ENCODE measurements around the gene HSPA4L. TPM values are rescaled to one million over a fixed set of nuclear protein-coding genes. Genes with fewer than 3 reads are reported as not detected.

The HSPA4L gene
- total RNA-seq, 2 experiments from 2014 or later, result 4.1 to 4.6 TPM

DNA sequence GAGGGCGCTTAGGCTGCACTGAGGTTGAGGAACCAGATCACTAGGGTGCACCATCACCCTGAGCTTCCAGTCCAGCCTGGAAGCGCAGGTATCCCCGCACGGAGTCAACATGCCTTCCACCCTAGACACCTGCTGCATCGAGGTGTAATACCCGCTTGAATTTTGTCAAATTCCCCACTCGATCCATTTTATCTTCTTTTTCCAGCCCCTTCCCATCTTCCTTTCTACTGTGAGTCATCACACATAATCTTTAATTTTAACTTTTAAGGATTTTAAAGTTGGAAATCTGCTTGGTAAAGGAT, 99.4 kb downstream of the HSPA4L start:
- ChIA-PET CTCF (interaction anchor here (1.1 kb wide), 1 partner anchor 18 kb away, joined by 3 read pairs; no protein-coding TSS in a partner anchor), POLR2A (interaction anchor here (0.6 to 3.0 kb wide), 9 partner anchors 9 to 179 kb away, joined by 3 to 17 read pairs (median 4); partner anchors contain the start of genes ABHD18, LARP1B and MFSD8)
- no peaks in the 10 kb centered on the region for H3K27me3 Mint-ChIP-seq
- H3K4me3 Mint-ChIP-seq, result peak overlapping the region; percentile 98
- no peaks in the 10 kb centered on the region for H3K9me3 Mint-ChIP-seq
- H3K36me3 Mint-ChIP-seq (ENCODE audit: low read depth), result peaks cover 37% of the 10 kb centered on the region
- ATAC-seq, result peak; percentile 13
- peak overlapping the region; percentile 98 for H3K27ac Mint-ChIP-seq
- H3K4me1 Mint-ChIP-seq (ENCODE audit: low read depth), result peaks cover 11% of the 10 kb centered on the region
- no peak for TF ChIP-seq CTCF (IDR thresholded peaks at IDR 0.05)
- no peak for DNase-seq
- intact Hi-C loops (cut with micrococcal nuclease), result loop anchor here (2.0 to 5.0 kb wide), 2 partner anchors 83 to 99 kb away; partner anchors contain the start of genes ABHD18, HSPA4L and MFSD8

- no peak for DNase-seq
- Mint-ChIP-seq H3K4me1 (ENCODE audit: low read depth) (no peaks in the 10 kb centered on the region), H3K27me3 (no peaks in the 10 kb centered on the region), H3K36me3 (ENCODE audit: low read depth) (peaks cover 40% of the 10 kb centered on the region), H3K9me3 (no peaks in the 10 kb centered on the region), H3K27ac (no peak overlapping the region), H3K4me3 (no peak overlapping the region)
- ChIA-PET POLR2A (no interaction called here), CTCF (interaction anchor here (0.7 kb wide), 1 partner anchor 388 kb away, joined by 4 read pairs; no protein-coding TSS in a partner anchor)
- no peak for ATAC-seq
- intact Hi-C loops (cut with micrococcal nuclease), result no loop called here
- no peak for TF ChIP-seq CTCF (IDR thresholded peaks at IDR 0.05)
These were observed 106.4 kb downstream of the HSPA4L start for GRCh38 chr4:127888559-127888958.

GRCh38 chr4:127889903-127890302, 107.8 kb downstream of the HSPA4L start:
- POLR2A ChIA-PET, result interaction anchor here (1.6 kb wide), 1 partner anchor 9 kb away, joined by 10 read pairs; the partner anchor contains the start of gene PLK4
- no peaks in the 10 kb centered on the region for H3K27me3 Mint-ChIP-seq

More at GRCh38 chr4:127889903-127890302, 107.8 kb downstream of the HSPA4L start:
- Mint-ChIP-seq H3K27ac (no peak overlapping the region), H3K4me3 (no peak overlapping the region), H3K4me1 (ENCODE audit: low read depth) (no peaks in the 10 kb centered on the region), H3K9me3 (no peaks in the 10 kb centered on the region), H3K36me3 (ENCODE audit: low read depth) (peaks cover 41% of the 10 kb centered on the region)
- DNase-seq (no peak), ATAC-seq (no peak)
- CTCF ChIA-PET, result no interaction called here
- TF ChIP-seq CTCF (IDR thresholded peaks at IDR 0.05), result no peak
- intact Hi-C loops (cut with micrococcal nuclease), result no loop called here

Other genes starting within 250 kb of the HSPA4L start
- under 1 TPM; 0.16 to 0.29 TPM for gene INTU, start 149.4 kb upstream of the HSPA4L start, total RNA-seq
- not detected for gene SLC25A31, start 51.9 kb upstream of the HSPA4L start, total RNA-seq
- gene PLK4, start 98.6 kb downstream of the HSPA4L start, total RNA-seq, result 10 to 100 TPM; 42.0 to 45.1 TPM
- gene MFSD8, start 182.9 kb downstream of the HSPA4L start, total RNA-seq, result 10 to 100 TPM; 12.5 to 14.2 TPM
- gene ABHD18, start 183.1 kb downstream of the HSPA4L start, total RNA-seq, result 10 to 100 TPM; 22.2 to 22.6 TPM